ENCODE results near the gene DOCK1.
"Not testable (repeated sequence)": the region's sequence is repeated elsewhere in the genome, so short reads cannot be mapped to it uniquely, and the experiment has no call there.

DOCK1 gene

GRCh38 chr10:126904818-126905701 is at the start of gene DOCK1:
Gene DOCK1, plus strand, starts transcription at chr10:126905428. Its CDS starts 90 bp downstream, at chr10:126905518.
- DNase-seq: no peak

GRCh38 chr10:126857178-126857806 is 47.9 kb upstream of the DOCK1 start:
- no peak for DNase-seq

- no peak for DNase-seq
Observed at GRCh38 chr10:126867567-126868365, 37.5 kb upstream of the DOCK1 start.

DNA sequence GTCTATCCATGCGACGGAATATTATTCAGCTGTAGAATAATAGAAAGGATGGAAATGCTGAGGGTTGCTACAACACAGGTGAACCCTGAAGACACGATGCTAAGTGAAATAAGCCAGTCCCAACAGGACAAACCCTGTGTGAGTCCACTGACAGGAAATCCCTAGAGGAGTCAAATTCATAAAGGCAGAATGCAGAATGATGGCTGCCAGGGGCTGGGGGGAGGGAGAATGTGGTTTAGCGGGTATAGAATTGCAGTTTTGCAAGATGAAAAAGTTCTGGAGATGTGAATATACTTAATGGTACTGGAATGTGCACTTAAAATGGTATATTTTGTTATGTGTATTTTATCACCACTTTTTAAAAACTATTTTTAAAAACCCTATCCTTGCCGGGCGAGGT is 36.9 kb upstream of the DOCK1 start:
- DNase-seq: no peak

DNA sequence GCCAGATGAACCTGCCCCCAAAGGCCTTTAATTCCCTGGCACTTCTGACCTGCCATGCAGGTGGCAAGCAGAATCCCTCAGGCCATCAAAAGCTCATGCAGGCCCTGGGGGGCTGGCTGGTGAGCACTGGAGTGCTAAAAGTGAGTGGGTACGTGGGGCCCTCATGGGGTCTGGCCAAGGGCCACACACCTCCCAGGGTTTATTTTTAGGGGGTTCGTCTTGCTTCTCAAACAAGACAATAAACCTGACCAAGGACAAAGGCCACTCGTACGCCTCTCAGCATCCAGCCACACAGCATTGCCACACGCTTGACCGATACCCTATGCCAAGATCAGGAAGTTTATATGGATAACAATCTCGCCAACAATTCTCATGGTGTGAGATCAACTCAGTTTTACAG is 33.1 kb upstream of the DOCK1 start:
- DNase-seq: no peak

GRCh38 chr10:126872768-126873167 is 32.5 kb upstream of the DOCK1 start:
- DNase-seq: no peak

GRCh38 chr10:126876456-126876855 is 28.8 kb upstream of the DOCK1 start:
- no peak for DNase-seq

- DNase-seq: no peak
Observed at GRCh38 chr10:126877390-126877789, 27.8 kb upstream of the DOCK1 start.

DNA sequence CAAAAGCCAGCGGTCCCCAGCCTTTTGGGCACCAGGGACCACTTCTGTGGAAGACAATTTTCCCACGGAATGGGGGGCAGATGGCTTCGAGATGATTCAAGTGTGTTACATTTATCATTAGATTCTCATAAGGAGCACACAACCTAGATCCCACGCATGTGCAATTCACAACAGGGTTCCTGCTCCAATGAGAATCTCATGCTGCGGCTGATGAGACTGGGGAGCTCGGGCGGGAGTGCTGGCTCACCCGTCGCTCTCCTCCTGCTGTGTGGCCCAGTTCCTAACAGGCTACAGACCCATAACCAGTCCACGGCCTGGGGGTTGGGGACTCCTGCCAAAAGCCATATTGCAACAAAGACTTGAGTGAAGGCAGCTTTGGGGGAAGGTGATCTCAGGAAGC is 26.6 kb upstream of the DOCK1 start:
- DNase-seq: no peak

- no peak for DNase-seq
Observed at GRCh38 chr10:126880926-126881325, 24.3 kb upstream of the DOCK1 start.

GRCh38 chr10:126882055-126882454 is 23.2 kb upstream of the DOCK1 start:
- DNase-seq: not testable (repeated sequence)

DNA sequence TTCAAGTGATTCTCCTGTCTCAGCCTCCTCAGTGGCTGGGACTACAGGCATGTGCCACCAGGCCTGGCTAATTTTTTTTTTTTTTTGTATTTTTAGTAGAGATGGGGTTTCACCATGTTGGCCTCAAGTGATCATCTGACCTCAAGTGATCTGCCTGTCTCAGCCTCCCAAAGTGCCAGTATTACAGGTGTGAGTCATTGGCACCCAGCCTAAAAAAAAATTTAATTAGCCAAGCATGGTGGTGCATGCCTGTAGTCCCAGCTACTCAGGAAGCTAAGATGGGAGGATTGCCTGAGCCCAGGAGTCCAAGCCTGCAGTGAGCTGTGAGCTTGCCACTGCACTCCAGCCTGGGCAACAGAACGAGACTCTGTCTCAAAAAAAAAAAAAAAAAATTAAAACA is 16.8 kb upstream of the DOCK1 start:
- DNase-seq: not testable (repeated sequence)

DNA sequence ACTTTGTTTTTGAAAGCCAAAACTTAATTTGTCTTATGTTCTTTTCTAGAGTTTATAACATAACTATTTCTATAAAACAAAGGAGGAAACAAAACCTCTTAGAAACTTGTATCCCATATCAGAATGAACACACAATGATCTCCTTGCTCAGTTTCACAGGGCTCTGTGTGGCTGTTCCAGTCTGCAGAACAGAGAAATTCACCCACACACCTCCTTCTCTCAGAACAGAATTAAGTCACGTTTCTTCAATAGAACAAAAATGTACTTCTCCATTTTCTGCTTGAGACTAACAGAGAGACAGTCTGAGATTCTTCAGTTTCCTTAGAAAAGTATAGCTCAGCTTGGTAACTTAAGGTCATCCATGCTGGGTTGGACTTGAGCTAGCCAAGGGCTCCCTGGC is 15.8 kb upstream of the DOCK1 start:
- no peak for DNase-seq

- not testable (repeated sequence) for DNase-seq
Observed at GRCh38 chr10:126890797-126891196, 14.4 kb upstream of the DOCK1 start.

GRCh38 chr10:126892226-126893175 is 12.7 kb upstream of the DOCK1 start:
- DNase-seq: no peak

DNA sequence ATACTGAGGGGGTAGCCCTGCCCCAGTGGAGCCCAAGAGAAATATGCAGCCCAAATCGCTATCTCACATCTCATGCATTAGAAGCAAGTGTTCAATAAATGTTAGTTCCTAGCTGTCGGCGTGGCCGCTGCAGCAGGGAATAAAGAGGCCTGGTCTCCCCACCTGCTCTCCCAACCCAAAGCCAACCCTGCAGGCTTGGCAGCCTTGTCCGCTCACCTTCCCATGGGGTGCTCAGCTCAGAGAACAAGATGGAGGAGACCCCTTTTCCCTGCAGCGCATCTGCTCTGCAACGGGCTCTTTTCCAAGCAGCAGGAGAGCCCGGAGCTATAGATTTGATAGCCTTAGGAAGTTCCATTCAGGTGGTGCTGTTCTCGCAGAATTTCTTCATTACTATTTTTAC is 12.0 kb upstream of the DOCK1 start:
- DNase-seq: no peak

GRCh38 chr10:126893841-126894240 is 11.4 kb upstream of the DOCK1 start:
- DNase-seq: no peak

- no peak for DNase-seq
Observed at GRCh38 chr10:126895214-126895781, 9.9 kb upstream of the DOCK1 start.

DNA sequence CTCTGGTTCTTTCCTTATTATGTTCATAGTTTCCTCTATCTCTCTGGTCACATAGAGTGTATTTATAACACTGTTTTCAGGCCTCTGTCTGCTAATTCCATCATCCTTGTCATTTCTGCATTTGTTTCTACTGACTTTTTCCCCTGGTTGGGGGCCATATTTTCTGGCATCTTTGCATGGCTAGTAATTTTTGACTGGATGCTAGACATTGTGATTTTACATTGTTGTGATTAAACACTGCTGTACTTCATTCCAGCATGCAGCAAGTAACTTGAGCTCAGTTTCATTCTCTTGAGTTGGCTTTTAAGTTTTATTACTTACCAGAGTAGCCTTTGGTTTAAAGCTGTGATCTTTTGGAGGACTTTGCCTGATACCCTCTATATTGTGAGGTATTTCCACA is 6.8 kb upstream of the DOCK1 start:
- DNase-seq: no peak

DNA sequence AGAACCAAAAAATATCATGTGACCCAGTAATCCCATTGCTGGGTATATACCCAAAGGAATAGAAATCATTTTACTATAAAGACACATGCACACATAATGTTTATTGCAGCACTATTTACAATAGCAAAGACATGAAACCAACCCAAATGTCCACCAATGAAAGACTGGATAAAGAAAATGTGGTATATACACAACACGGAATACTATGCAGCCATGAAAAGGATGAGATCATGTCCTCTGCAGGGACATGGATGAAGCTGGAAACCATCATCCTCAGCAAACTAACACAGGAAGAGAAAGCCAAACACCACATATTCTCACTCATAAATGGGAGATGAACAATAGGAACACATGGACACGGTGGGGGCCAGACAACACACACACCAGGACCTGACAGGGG is 5.7 kb upstream of the DOCK1 start:
- DNase-seq: not testable (repeated sequence)

DNA sequence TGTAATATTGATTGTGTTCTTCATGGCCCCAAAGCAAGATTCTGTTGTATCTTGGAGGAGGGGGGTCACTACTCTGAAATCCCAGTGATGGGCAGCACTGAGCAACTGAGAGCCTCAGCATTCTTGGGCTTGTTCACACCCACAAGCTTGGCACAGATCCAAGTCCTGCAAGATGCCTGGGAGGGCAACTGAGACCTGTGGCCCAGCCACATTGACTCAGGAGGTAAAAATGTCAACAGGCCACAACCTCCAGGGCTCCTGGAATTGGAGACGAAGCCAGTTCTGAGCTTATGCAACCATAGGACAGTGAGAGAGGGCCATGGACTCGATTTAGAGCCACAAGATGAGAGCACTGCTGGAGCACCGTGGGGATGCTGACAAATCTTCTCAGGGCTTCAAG is 3.1 kb upstream of the DOCK1 start:
- no peak for DNase-seq
